Transverse colon (tissue), 4 donors: ENCODE data around the gene CMTR1. TPM values are rescaled to one million over a fixed set of nuclear protein-coding genes. Genes with fewer than 3 reads are reported as not detected.

ENCODE experiments used
- DNase-seq: peaks from one replicate; pipeline ENCODE4 v3.0.0-alpha.2; 2019
- H3K27ac ChIP-seq, 4 donors: fragments of 200-600 bp; sonication (generic); 2 replicates each; pipeline ENCODE4 v1.5.1; 2016 to 2018; ENCODE audit warnings: inconsistent platforms in 4 of 4
- H3K27me3 ChIP-seq: fragments of 200-600 bp; sonication (generic); 2 replicates; pipeline ENCODE4 v1.5.1; 2017; ENCODE audit warnings: inconsistent platforms
- H3K36me3 ChIP-seq, 4 donors: fragments of 200-600 bp; sonication (generic); 2 replicates each; pipeline ENCODE4 v1.5.1; 2017 to 2019; ENCODE audit warnings: inconsistent platforms in 4 of 4
- H3K4me1 ChIP-seq, 4 donors: fragments of 200-600 bp; sonication (generic); 2 replicates each; pipeline ENCODE4 v1.5.1; 2017 to 2020; ENCODE audit warnings: inconsistent platforms in 4 of 4
- H3K4me3 ChIP-seq, 4 donors: fragments of 200-600 bp; sonication (generic); 1 replicate in 1 of 4; 2 replicates in 3 of 4; pipeline versions ENCODE4 v1.5.1 to v1.6.1; 2017 to 2019; ENCODE audit warnings: inconsistent platforms in 4 of 4
- H3K9me3 ChIP-seq, 2 donors: fragments of 200-600 bp; sonication (generic); 2 replicates each; pipeline ENCODE4 v1.5.1; 2017 to 2019; ENCODE audit warnings: inconsistent platforms in 2 of 2
- CTCF ChIP-seq, 5 experiments: fragments of 200-600 bp in 3 of 5; fragments of 450-650 bp in 2 of 5; sonication (generic) in 3 of 5; IDR thresholded peaks; 1 replicate in 2 of 5; 2 replicates in 3 of 5; pipeline ENCODE4 v1.5.1; 2016 to 2017; ENCODE audit warnings: antibody characterized with exemption in 5 of 5, inconsistent platforms in 3 of 5, mild to moderate bottlenecking in 2 of 5, moderate library complexity in 1 of 5
- EP300 ChIP-seq: sonication (generic); formaldehyde crosslinking; IDR thresholded peaks from one replicate; pipeline ENCODE4 v1.6.1; 2017; ENCODE audit warnings: antibody characterized with exemption, low read depth
- POLR2A ChIP-seq: fragments of 450-650 bp; IDR thresholded peaks from one replicate; pipeline ENCODE4 v1.6.1; 2016; ENCODE audit warnings: antibody characterized with exemption, mild to moderate bottlenecking, moderate library complexity
- POLR2AphosphoS5 ChIP-seq, 3 donors: sonication (generic); formaldehyde crosslinking; IDR thresholded peaks; one replicate each; pipeline ENCODE4 v1.6.1; 2016; ENCODE audit warnings: antibody characterized with exemption in 3 of 3
- WGBS, 2 donors: methylation state at CpG; one replicate each; pipeline ENCODE4 v1.1.5; 2018; ENCODE audit warnings: low coverage in 1 of 2; 5-methylcytosine and 5-hydroxymethylcytosine counted together
- in situ Hi-C, 4 donors: fragments of 200-750 bp; cut with MboI; loops; one replicate each; pipeline versions ENCODE4 v1.15.0 to v1.15.1; 2017; ENCODE audit warnings: low sequenced_read_pairs in 3 of 4, low pct_ligation_motif_present in 1 of 4, low pct_unique_long_range_greater_than_20kb in 1 of 4
- intact Hi-C: fragments of 100-400 bp; cut with DNase I; formaldehyde crosslinking; loops from one replicate; pipeline ENCODE4 v1.15.1; 2023; ENCODE audit warnings: low total_unique reads
- total RNA-seq, 4 donors: library from RNA; depleted of rRNA; stranded (reverse); fragments of >200 nt; gene quantifications; one replicate each; pipeline ENCODE4 v1.1.0, GENCODE V29; 2016

Gene CMTR1
- 10 to 100 TPM; 16.5 to 40.6 (median 24.9) TPM for total RNA-seq

- H3K36me3 ChIP-seq = peaks cover 0 to 14% (median 6%) of the 10 kb centered on the region in 4 donors
- H3K27ac ChIP-seq = peak within 1 kb of the TSS; percentile 91 to 96 (median 94)
- peak within 1 kb of the TSS; percentile 88 to 98 (median 94) for H3K4me3 ChIP-seq
- H3K9me3 ChIP-seq = no peaks in the 10 kb centered on the region
- H3K4me1 ChIP-seq = peaks cover 8 to 21% (median 15%) of the 10 kb centered on the region in 4 donors
- H3K27me3 ChIP-seq = peaks cover 9% of the 10 kb centered on the region
- no peak for TF ChIP-seq EP300
- TF ChIP-seq POLR2AphosphoS5 (IDR thresholded peaks at IDR 0.05) = peak; percentile 85 to 90 (median 87)
- TF ChIP-seq CTCF (IDR thresholded peaks at IDR 0.05) = peak in 1 of 5 experiments; percentile 39
- TF ChIP-seq POLR2A = peak; percentile 78
- in situ Hi-C loops = no loop called here
- 0 to 1% methylated on average over 2 to 43 of the region's 61 CpGs for WGBS, 2 donors
- DNase-seq = peak; percentile 97
- intact Hi-C loops = no loop called here
Measured at GRCh38 chr6:37432916-37433656, at the start of gene CMTR1. CMTR1 (plus strand) TSS chr6:37433221; CDS start chr6:37435630, 2,409 bp downstream.

DNA sequence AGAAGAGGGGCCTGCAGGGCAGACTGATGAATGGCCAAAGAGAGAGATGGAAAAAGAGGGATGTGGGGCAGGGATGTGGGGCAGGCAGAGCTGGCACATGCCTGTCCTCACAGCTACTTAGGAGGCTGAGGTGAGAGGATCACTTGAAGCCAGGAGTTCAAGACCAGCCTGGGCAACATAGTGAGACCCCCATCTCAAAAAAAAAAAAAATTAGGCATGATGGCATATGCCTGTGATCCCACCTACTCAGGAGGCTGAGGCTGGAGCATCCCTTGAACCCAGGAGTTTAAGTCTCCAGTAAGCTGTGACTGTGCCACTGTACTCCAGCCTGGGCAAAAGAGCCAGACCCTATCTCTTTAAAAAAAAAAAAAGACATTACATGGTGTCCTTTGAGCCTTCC, 44.4 kb upstream of the CMTR1 start:
- Histone ChIP-seq H3K4me3 (no peak overlapping the region), H3K4me1 (peaks cover 0 to 5% (median 0%) of the 10 kb centered on the region in 4 donors), H3K27me3 (no peaks in the 10 kb centered on the region), H3K9me3 (no peaks in the 10 kb centered on the region), H3K27ac (no peak overlapping the region), H3K36me3 (peaks cover 0 to 19% (median 0%) of the 10 kb centered on the region in 4 donors)
- in situ Hi-C loops (no loop called here), intact Hi-C loops (loop anchor here (10.0 kb wide), 1 partner anchor 106 kb away; the partner anchor contains the start of gene CCDC167)
- TF ChIP-seq EP300 = no peak
- no peak for TF ChIP-seq POLR2A
- no peak for TF ChIP-seq POLR2AphosphoS5 (IDR thresholded peaks at IDR 0.05)
- TF ChIP-seq CTCF (IDR thresholded peaks at IDR 0.05) = no peak
- DNase-seq = no peak

DNA sequence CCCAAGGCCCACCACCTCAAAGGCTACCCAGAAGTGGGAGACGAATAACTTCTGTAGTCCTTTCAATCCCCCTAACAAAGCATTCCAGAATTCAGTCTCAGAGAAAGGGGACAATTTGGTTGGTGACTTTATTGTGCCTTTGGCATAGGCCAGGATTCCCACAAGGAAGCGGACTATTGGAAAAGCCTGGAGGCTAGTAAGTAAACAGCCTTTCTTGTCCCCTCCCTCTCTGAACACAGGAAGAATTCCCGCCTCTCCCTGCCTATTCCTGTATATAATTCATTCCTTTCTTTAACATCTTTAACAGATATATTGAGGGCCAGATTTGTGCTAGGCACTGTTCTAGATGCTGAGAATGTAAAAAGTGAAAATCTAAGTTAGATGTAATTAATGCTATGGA, 43.2 kb upstream of the CMTR1 start:
- no peak for DNase-seq
- peaks cover 0 to 19% (median 0%) of the 10 kb centered on the region in 4 donors for H3K36me3 ChIP-seq
- H3K9me3 ChIP-seq = no peaks in the 10 kb centered on the region
- WGBS, 2 donors = 85% methylated on average over 3 of the region's 3 CpGs; no CpG with 5 or more reads in 1 of the 2 donors
- no peaks in the 10 kb centered on the region for H3K27me3 ChIP-seq
- no peak for TF ChIP-seq POLR2A
- TF ChIP-seq EP300 = no peak
- TF ChIP-seq CTCF (IDR thresholded peaks at IDR 0.05) = no peak
- no peak for TF ChIP-seq POLR2AphosphoS5 (IDR thresholded peaks at IDR 0.05)
- H3K4me1 ChIP-seq = peaks cover 0 to 5% (median 0%) of the 10 kb centered on the region in 4 donors
- in situ Hi-C loops = no loop called here
- no peak overlapping the region for H3K4me3 ChIP-seq
- peak overlapping the region in 1 of 4 donors; percentile 70 for H3K27ac ChIP-seq
- intact Hi-C loops = loop anchor here (10.0 kb wide), 1 partner anchor 105 kb away; the partner anchor contains the start of gene CCDC167

GRCh38 chr6:37391120-37391519, 41.9 kb upstream of the CMTR1 start:
- Histone ChIP-seq H3K4me1 (peaks cover 0 to 5% (median 0%) of the 10 kb centered on the region in 4 donors), H3K27me3 (no peaks in the 10 kb centered on the region), H3K36me3 (peaks cover 0 to 19% (median 0%) of the 10 kb centered on the region in 4 donors), H3K9me3 (no peaks in the 10 kb centered on the region), H3K4me3 (no peak overlapping the region), H3K27ac (peak overlapping the region in 3 of 4 donors; percentile 33 to 70 (median 51))
- intact Hi-C loops (no loop called here), in situ Hi-C loops (no loop called here)
- no peak for TF ChIP-seq CTCF (IDR thresholded peaks at IDR 0.05)
- no peak for TF ChIP-seq POLR2A
- TF ChIP-seq EP300 = no peak
- TF ChIP-seq POLR2AphosphoS5 (IDR thresholded peaks at IDR 0.05) = no peak
- 57% methylated on average over 2 of the region's 2 CpGs; no CpG with 5 or more reads in 1 of the 2 donors for WGBS, 2 donors
- no peak for DNase-seq
